Uterus (tissue), 4 donors: ENCODE results near the gene ELANE. TPM values are rescaled to one million over a fixed set of nuclear protein-coding genes. Genes with fewer than 3 reads are reported as not detected.

Experiments
- DNase-seq, 2 donors: peaks; one replicate each; pipeline ENCODE4 v3.0.0-alpha.2; 2019 to 2020
- H3K27ac ChIP-seq, 2 donors: fragments of 200-600 bp; sonication (generic); 1 replicate in 1 of 2; 2 replicates in 1 of 2; pipeline ENCODE4 v1.5.1; 2016 to 2018
- H3K27me3 ChIP-seq, 2 donors: fragments of 200-600 bp; sonication (generic); one replicate each; pipeline ENCODE4 v1.5.1; 2018 to 2019; ENCODE audit warnings: control low read depth in 1 of 2
- H3K36me3 ChIP-seq, 2 donors: fragments of 200-600 bp; sonication (generic); one replicate each; pipeline ENCODE4 v1.5.1; 2019; ENCODE audit warnings: control low read depth in 1 of 2
- H3K4me1 ChIP-seq, 2 donors: fragments of 200-600 bp; sonication (generic); one replicate each; pipeline ENCODE4 v1.5.1; 2018 to 2019; ENCODE audit warnings: control low read depth in 1 of 2
- H3K4me3 ChIP-seq, 2 donors: fragments of 200-600 bp; sonication (generic); 1 replicate in 1 of 2; 2 replicates in 1 of 2; pipeline ENCODE4 v1.5.1; 2018 to 2019; ENCODE audit warnings: mild to moderate bottlenecking in 1 of 2
- H3K9me3 ChIP-seq, 2 donors: fragments of 200-600 bp; sonication (generic); one replicate each; pipeline ENCODE4 v1.5.1; 2019; ENCODE audit warnings: control low read depth in 1 of 2
- POLR2A ChIP-seq, 2 donors: fragments of 450-650 bp; IDR thresholded peaks; one replicate each; pipeline ENCODE4 v1.6.1; 2016; ENCODE audit warnings: antibody characterized with exemption in 2 of 2, mild to moderate bottlenecking in 1 of 2, moderate library complexity in 1 of 2
- intact Hi-C: fragments of 100-400 bp; cut with DNase I; formaldehyde crosslinking; loops from one replicate; pipeline ENCODE4 v1.15.1; 2023; ENCODE audit warnings: low total_unique reads
- total RNA-seq, 4 donors: library from RNA; depleted of rRNA in 3 of 4; stranded (reverse); fragments of >200 nt in 3 of 4; gene quantifications; one replicate each; pipeline versions ENCODE4 v1.1.0 to v1.2.4, GENCODE V29; 2014 to 2023
- TF ChIP-seq, protein P1 (sequence below), 4 experiments: fragments of 200-600 bp in 2 of 4; fragments of 450-650 bp in 2 of 4; sonication (generic) in 2 of 4; IDR thresholded peaks; one replicate each; pipeline ENCODE4 v1.5.1; 2016 to 2019; ENCODE audit warnings: antibody characterized with exemption in 4 of 4, mild to moderate bottlenecking in 2 of 4, moderate library complexity in 1 of 4
- donor health status: DM: yes; HTN: yes; CAD: no.

Gene ELANE
- total RNA-seq, 4 donors from 2014 or later = 3.4 TPM; not detected in 3

DNA sequence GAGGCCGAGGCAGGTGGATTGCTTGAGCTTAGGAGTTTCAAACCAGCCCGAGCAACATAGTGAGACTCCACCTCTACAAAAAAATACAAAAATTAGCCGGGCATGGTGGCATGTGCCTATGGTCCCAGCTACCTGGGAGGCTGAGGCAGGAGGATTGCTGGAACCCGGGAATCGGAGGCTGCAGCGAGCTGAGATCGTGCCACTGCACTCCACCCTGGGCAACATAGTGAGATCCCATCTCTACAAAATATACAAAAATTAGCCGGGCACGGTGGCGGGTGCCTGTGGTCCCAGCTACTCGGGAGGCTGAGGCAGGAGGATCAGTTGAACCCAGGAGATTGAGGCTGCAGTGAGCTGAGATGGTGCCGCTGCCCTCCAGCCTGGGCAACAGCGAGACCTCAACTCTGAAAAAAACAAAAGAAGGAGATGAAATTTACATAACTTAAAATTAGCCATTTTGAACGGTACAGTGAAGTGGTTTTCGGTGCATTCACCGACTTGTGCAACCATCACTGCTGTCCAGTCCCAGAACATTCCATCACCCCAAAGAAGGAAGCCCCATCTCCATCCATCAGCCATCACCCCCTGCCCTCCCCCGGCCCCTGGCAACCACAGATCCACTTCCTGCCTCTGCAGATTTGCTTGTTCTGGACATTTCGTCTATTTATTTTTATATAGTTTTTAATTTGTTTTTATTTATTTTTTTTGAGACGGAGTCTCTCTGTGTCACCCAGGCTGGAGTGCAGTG is 26.0 kb upstream of the ELANE start:
- DNase-seq = no peak
- Histone ChIP-seq H3K9me3 (no peaks in the 10 kb centered on the region), H3K36me3 (no peaks in the 10 kb centered on the region), H3K4me1 (peaks cover 0 to 14% of the 10 kb centered on the region in 2 donors), H3K27me3 (peaks cover 11 to 12% of the 10 kb centered on the region in 2 donors), H3K27ac (no peak overlapping the region), H3K4me3 (no peak overlapping the region)
- intact Hi-C loops = no loop called here
- TF ChIP-seq, protein P1, sequence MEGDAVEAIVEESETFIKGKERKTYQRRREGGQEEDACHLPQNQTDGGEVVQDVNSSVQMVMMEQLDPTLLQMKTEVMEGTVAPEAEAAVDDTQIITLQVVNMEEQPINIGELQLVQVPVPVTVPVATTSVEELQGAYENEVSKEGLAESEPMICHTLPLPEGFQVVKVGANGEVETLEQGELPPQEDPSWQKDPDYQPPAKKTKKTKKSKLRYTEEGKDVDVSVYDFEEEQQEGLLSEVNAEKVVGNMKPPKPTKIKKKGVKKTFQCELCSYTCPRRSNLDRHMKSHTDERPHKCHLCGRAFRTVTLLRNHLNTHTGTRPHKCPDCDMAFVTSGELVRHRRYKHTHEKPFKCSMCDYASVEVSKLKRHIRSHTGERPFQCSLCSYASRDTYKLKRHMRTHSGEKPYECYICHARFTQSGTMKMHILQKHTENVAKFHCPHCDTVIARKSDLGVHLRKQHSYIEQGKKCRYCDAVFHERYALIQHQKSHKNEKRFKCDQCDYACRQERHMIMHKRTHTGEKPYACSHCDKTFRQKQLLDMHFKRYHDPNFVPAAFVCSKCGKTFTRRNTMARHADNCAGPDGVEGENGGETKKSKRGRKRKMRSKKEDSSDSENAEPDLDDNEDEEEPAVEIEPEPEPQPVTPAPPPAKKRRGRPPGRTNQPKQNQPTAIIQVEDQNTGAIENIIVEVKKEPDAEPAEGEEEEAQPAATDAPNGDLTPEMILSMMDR (IDR thresholded peaks at IDR 0.05) = no peak
- no peak for TF ChIP-seq POLR2A (IDR thresholded peaks at IDR 0.05)

DNA sequence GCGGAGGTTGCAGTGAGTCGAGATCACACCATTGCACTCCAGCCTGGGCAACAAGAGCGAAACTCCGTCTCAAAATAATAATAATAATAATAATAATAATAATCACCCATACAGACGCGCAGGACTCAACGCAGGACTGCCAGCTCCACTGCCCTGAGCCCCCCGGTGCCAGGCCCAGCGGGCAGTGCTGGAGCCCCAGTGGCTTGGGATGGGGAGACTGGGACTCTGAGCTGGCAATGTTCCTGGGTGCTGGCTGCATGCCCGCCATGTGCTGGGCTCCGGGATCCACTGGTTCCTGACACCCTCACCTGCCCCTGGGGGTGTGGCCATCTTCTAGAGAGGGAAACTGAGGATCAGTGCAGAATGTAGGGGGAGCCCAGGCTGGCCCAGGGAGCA is 24.8 kb upstream of the ELANE start:
- peaks cover 4 to 12% of the 10 kb centered on the region in 2 donors for H3K27me3 ChIP-seq
- H3K27ac ChIP-seq = no peak overlapping the region
- TF ChIP-seq POLR2A (IDR thresholded peaks at IDR 0.05) = no peak
- TF ChIP-seq, protein P1 (IDR thresholded peaks at IDR 0.05) = no peak
- intact Hi-C loops = no loop called here
- no peaks in the 10 kb centered on the region for H3K9me3 ChIP-seq
- no peak overlapping the region for H3K4me3 ChIP-seq
- no peaks in the 10 kb centered on the region for H3K36me3 ChIP-seq
- no peak for DNase-seq
- H3K4me1 ChIP-seq = peaks cover 0 to 2% of the 10 kb centered on the region in 2 donors

DNA sequence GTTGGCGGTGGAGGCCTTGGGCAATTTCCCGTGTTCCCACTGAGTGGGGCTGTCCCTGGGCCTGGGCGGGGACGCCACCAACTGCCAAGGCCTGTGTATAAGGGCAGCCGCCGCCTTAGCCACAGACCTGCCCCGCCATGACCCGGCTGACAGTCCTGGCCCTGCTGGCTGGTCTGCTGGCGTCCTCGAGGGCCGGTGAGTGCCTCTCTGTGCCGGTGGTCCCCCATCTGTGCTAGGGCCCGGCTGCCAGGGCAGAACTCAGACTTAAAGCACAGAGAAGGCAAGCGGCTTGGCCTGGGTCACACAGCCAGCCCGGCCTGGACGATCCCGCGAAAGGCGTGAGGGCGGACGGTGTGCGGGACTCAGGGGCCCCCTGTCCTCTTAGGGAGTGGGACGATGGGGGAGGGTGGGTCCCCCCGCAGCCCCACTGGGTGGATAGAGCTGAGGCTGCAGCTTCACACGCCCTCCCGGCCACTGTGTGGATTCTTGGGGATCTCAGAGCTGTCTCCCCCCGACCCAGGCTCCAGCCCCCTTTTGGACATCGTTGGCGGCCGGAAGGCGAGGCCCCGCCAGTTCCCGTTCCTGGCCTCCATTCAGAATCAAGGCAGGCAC is 24.3 kb upstream of the ELANE start, which contains the start of gene AZU1:
Gene AZU1 (plus strand): TSS at position 128 of the 612 bp plus-strand sequence. CDS start 10 bp downstream, at position 138.
- TF ChIP-seq, protein P1 (IDR thresholded peaks at IDR 0.05) = no peak
- no peak for TF ChIP-seq POLR2A (IDR thresholded peaks at IDR 0.05)
- H3K9me3 ChIP-seq = no peaks in the 10 kb centered on the region
- no peaks in the 10 kb centered on the region for H3K4me1 ChIP-seq
- no peak for DNase-seq
- no peaks in the 10 kb centered on the region for H3K36me3 ChIP-seq
- H3K27ac ChIP-seq = no peak within 1 kb of the TSS
- intact Hi-C loops = no loop called here
- peaks cover under 1 to 12% of the 10 kb centered on the region in 2 donors for H3K27me3 ChIP-seq
- H3K4me3 ChIP-seq = no peak within 1 kb of the TSS

DNA sequence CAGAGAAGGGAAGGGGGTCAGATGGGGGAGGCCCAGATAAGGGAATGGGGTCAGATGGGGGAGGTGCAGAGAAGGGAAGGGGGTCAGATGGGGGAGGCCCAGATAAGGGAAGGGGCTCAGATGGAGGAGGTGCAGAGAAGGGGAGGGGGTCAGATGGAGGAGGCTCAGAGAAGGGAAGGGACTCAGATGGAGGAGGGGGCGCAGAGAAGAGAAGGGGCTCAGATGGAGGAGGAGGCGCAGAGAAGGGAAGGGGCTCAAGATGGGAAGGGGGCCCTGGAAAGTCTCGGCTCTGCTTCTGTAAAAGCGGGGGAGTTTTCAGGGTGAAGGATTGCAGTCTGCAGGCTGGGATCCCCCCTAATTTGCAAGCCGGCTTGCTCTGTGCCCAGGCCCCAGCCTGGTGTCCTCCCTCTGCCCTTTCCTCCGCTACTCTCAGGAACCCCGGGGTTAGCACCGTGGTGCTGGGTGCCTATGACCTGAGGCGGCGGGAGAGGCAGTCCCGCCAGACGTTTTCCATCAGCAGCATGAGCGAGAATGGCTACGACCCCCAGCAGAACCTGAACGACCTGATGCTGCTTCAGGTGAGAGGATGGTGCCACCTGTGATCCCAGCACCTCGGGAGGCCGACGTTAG is 22.9 kb upstream of the ELANE start:
- Histone ChIP-seq H3K4me3 (no peak overlapping the region), H3K27ac (no peak overlapping the region), H3K36me3 (no peaks in the 10 kb centered on the region), H3K4me1 (no peaks in the 10 kb centered on the region), H3K27me3 (peaks cover 0 to 7% of the 10 kb centered on the region in 2 donors), H3K9me3 (no peaks in the 10 kb centered on the region)
- intact Hi-C loops = no loop called here
- no peak for DNase-seq
- TF ChIP-seq, protein P1 (IDR thresholded peaks at IDR 0.05) = no peak
